B cell (primary cell): Measurements from ENCODE around the gene GP1BB.

Experiments used
- EZH2 ChIP-seq: IDR thresholded peaks from 2 replicates; pipeline ENCODE4 v1.6.1; 2012; ENCODE audit warnings: borderline replicate concordance, low read depth, mild to moderate bottlenecking, moderate library complexity, low read length; ENCODE audit not compliant: insufficient read depth, poor library complexity, severe bottlenecking
- TF ChIP-seq, protein P1 (sequence below): fragments of 200-600 bp; IDR thresholded peaks from one replicate; pipeline ENCODE4 v1.8.0; 2022; ENCODE audit warnings: antibody characterized with exemption, mild to moderate bottlenecking

DNA sequence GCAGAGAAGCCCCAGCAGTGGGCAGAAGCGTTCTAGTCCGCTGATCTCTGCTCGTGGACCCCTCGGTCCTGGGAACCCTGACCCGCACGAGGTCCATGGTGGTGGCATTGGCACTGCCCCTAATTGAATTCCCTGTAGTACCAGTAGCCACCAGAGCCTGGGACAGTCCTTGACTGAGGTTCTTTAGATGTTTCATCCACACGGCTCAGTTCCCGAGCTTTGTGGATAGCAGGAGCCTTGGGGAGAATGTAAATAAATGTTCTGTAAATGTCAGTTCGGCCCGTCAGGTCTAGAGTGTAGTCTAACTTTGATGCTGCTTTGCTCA lies 48.4 kb upstream of the GP1BB start:
- TF ChIP-seq, protein P1, sequence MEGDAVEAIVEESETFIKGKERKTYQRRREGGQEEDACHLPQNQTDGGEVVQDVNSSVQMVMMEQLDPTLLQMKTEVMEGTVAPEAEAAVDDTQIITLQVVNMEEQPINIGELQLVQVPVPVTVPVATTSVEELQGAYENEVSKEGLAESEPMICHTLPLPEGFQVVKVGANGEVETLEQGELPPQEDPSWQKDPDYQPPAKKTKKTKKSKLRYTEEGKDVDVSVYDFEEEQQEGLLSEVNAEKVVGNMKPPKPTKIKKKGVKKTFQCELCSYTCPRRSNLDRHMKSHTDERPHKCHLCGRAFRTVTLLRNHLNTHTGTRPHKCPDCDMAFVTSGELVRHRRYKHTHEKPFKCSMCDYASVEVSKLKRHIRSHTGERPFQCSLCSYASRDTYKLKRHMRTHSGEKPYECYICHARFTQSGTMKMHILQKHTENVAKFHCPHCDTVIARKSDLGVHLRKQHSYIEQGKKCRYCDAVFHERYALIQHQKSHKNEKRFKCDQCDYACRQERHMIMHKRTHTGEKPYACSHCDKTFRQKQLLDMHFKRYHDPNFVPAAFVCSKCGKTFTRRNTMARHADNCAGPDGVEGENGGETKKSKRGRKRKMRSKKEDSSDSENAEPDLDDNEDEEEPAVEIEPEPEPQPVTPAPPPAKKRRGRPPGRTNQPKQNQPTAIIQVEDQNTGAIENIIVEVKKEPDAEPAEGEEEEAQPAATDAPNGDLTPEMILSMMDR, result no peak
- no peak for TF ChIP-seq EZH2
